H54 (cell line): ENCODE measurements around the gene MFAP3.
"Not testable (repeated sequence)": the region's sequence is repeated elsewhere in the genome, so short reads cannot be mapped to it uniquely, and the experiment has no call there.

Experiments
- DNase-seq: peaks from one replicate; pipeline ENCODE4 v3.0.0; 2011; ENCODE audit warnings: low spot score, mixed read lengths; ENCODE audit not compliant: insufficient read length
- FAIRE-seq: peaks from 3 replicates; lab custom pipeline; 2011; peaks lifted over from hg19 to GRCh38; lab: Jason Lieb, UNC
- POLR2A ChIP-seq: IDR thresholded peaks from 2 replicates; pipeline ENCODE4 v1.6.1; 2011; ENCODE audit warnings: low read depth, mild to moderate bottlenecking, low read length

The MFAP3 gene

GRCh38 chr5:154063372-154063771, 24.6 kb downstream of the MFAP3 start:
- no peak for TF ChIP-seq POLR2A
- no peak for FAIRE-seq
- DNase-seq, result no peak

GRCh38 chr5:154065971-154066370, 27.2 kb downstream of the MFAP3 start:
- FAIRE-seq, result no peak
- no peak for DNase-seq
- no peak for TF ChIP-seq POLR2A

- not testable (repeated sequence) for FAIRE-seq, DNase-seq
Observed at GRCh38 chr5:154069854-154070253, 31.1 kb downstream of the MFAP3 start.

- FAIRE-seq (no peak), DNase-seq (no peak)
Observed at GRCh38 chr5:154071799-154072413, 33.1 kb downstream of the MFAP3 start.

DNA sequence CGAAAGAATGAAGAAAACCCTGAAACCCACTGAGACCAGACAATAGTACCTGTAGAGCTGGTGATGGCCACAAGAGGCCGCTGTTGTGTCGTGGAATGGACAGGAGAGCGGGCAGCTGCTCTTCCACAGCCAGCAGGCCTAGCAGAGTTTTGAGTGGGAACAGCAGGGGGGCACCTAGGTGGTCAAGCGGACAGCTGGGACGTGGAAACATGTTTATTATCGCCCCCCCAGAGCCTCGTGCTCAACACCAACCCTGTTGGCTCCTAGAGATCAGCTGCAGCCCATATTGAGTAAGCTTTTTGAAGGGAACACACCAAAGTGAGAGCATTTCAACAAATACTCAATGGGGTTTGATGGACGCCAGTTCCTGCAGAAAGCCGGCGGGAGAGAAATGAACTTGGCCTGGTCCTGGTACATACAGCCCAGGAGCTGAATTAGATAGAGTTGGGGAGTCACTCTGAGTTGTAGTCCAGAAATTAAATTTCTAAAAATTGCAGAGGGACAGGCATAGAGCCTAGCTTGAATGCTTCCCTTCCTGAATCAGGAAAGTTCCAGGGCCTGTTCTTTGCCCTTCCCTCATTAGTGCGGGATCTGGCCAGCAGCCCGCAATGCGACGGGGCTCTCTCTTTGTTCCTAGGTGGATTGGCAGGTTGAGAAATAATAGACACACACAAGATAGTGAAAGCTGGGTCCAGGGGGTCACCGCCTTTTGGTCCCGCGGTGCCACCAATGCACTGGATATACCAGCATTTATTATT, 33.8 kb downstream of the MFAP3 start:
- DNase-seq (peak; percentile 67), FAIRE-seq (peak; percentile 6)
- TF ChIP-seq POLR2A, result no peak

More at GRCh38 chr5:154071799-154072413, 33.1 kb downstream of the MFAP3 start:
- no peak for TF ChIP-seq POLR2A

GRCh38 chr5:154076240-154076922, 37.6 kb downstream of the MFAP3 start:
- no peak for DNase-seq

GRCh38 chr5:154077696-154078095, 38.9 kb downstream of the MFAP3 start:
- FAIRE-seq (no peak), DNase-seq (no peak)
- TF ChIP-seq POLR2A, result no peak

More at GRCh38 chr5:154076240-154076922, 37.6 kb downstream of the MFAP3 start:
- no peak for FAIRE-seq
- TF ChIP-seq POLR2A, result no peak

DNA sequence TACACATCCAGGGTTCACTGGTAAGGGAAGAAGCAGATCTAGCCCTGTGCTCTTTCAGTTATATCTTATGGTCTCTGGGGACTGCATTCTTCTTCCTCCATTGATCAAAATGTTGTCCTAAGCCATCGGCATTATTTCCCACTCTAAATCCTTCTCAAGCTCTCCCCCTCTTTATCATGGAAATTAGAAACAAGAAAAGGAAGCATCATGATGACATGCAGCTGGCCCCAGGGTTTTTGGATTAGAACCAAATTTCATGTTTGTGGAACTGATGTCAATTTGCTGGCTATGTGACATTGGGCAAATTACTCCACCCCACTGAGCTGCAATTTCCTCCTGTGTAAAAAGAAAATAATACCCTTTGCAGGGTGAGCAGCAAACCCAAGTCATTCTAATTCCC, 39.5 kb downstream of the MFAP3 start:
- DNase-seq (no peak), FAIRE-seq (no peak)
- no peak for TF ChIP-seq POLR2A

DNA sequence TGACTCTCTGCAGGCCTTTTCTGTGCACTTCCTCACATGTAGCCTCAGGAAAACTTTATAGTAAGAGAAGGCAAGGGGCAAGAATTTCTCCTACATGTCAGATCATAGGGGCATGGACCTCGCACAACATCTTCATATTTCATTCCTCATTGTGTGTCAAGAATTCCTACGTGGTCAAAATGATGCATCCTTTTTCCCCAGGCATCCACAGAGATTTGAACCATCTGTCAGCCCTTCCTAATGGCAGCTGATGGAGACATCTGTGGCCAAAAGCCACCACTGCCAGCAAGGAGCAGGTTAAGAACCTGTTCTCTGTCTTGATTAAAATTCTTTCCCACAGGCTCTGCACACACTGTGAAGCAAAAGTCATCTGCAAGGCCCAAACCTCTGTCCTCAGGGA, 42.5 kb downstream of the MFAP3 start:
- FAIRE-seq (no peak), DNase-seq (no peak)
- no peak for TF ChIP-seq POLR2A

DNA sequence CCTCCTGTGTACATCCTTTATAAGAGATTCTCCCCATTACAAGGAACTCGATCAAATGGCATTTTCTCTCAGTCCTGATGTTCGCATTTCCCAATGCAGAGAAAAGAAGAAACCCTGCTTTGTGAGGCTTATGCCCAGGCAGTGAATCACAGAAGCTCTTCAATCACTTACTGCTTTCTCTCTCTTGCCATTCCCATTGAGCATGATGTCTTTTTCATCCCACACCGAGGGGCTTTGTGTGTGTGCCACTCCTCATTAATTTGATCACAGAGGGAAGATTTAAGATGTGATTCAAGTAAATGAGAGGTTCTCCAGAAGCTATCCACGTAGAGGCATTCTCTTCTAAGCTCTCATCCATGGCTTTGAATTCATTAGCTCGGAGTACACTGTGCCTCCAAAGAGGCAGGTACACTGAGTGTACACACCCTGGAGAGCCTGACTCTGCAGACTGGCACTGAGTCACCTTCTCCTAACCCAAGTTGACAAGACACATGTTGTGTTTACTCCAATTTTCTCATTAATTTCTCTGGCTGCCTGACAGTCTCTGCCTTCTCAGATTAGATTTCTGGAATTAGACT, 45.4 kb downstream of the MFAP3 start:
- no peak for DNase-seq
- no peak for FAIRE-seq
- TF ChIP-seq POLR2A, result no peak

DNA sequence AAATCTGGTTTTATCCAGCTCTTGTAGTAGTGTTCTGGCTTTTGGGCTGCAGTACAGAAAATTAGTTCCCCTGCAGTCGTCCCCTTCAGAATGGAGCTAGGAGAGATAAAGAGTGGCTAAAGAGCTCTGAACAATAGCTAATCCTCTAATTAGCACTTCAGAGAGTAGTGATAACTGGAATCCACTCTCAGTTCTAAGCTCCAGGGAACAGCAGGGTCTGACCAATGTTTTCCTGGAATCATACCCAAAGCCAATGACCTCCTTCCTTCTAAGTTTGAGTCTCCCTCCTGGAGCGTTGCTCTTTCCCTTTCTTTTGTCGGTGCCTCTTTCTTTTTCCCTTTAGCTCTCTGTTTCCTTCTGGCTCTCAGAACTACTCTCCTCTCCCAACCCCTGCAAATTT, 47.4 kb downstream of the MFAP3 start:
- FAIRE-seq (no peak), DNase-seq (no peak)
- no peak for TF ChIP-seq POLR2A

GRCh38 chr5:154086641-154087040, 47.9 kb downstream of the MFAP3 start:
- no peak for FAIRE-seq
- no peak for DNase-seq
- no peak for TF ChIP-seq POLR2A

DNA sequence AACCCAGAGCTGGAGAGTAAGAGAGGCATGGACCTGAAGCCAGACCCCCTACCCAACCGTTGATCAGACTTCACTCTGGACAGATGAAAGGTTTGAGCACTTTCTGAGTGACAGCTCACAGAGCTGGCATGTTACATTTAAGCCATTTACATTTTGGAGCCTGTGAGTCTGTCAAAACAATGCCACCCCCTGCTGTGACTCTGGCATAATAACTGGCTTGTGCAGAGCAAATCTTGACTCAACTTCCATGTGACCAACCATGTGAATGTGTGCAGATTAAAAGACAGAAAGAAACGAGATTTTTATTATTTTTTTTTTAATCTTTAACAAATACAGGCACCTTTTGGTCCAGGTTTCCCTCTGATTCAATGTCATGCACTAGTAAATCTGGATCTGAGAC, 48.5 kb downstream of the MFAP3 start:
- FAIRE-seq, result peak; percentile 6
- TF ChIP-seq POLR2A, result no peak
- DNase-seq, result peak; percentile 15

GRCh38 chr5:154088801-154089200, 50.0 kb downstream of the MFAP3 start:
- TF ChIP-seq POLR2A, result no peak

More at GRCh38 chr5:154088801-154089200, 50.0 kb downstream of the MFAP3 start:
- DNase-seq, result no peak
- FAIRE-seq, result no peak
